ENCODE results near the gene SCPEP1.

Gene SCPEP1

DNA sequence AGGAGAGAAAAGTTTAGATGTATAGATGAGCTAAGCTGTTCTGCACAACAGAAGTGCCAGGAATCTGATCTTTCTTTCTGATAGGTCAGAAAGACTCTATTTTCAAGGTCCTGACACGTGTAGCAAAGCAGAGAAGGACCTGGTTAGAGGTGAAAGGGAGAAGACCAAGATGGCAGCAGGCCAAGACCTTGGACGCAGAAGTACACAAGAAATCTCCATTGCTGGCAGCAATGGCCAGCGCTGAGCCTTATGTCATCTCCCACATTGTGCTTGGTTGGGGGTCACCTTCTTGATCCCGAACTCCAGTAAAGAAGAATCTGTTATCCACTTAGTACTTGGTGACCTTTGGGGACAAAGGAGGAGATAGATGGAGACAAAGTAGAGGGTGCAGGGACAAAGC is 65.3 kb downstream of the SCPEP1 start:
- no peak for DNase-seq (ENCODE audit: low read depth)

GRCh38 chr17:57044976-57045867 is 67.3 kb downstream of the SCPEP1 start:
- no peak for DNase-seq (ENCODE audit: low read depth)

- no peak for DNase-seq (ENCODE audit: low read depth)
Observed at GRCh38 chr17:57045868-57046704, 68.2 kb downstream of the SCPEP1 start.

DNA sequence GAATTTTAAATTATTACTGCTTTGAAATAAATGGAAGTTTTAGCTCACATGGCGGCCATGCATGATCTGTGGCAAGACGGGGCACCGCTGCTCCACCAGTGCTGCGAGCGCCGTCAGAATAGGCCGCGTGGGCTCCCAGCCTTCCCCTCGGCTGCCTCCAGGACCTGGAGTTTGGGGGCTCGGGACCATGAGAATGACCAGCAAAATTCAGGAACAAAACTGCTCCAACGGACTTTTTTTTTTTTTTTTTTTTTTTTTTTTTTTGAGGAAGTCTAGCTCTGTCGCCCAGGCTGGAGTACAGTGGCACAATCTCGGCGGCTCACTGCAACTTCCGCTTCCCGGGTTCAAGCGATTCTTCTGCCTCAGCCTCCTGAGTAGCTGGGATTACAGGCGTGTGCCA is 68.8 kb downstream of the SCPEP1 start:
- no peak for DNase-seq (ENCODE audit: low read depth)

GRCh38 chr17:57048096-57048495 is 70.2 kb downstream of the SCPEP1 start:
- no peak for DNase-seq (ENCODE audit: low read depth)

GRCh38 chr17:57050306-57050705 is 72.4 kb downstream of the SCPEP1 start:
- DNase-seq (ENCODE audit: low read depth) = no peak

- no peak for DNase-seq (ENCODE audit: low read depth)
Observed at GRCh38 chr17:57051886-57052361, 74.0 kb downstream of the SCPEP1 start.
